OCI-M1 (cell line): ENCODE measurements around the gene C1orf232.

Experiments used
- DNase-seq: peaks from one replicate; lab custom pipeline; 2025; lab: John Stamatoyannopoulos, UW

C1orf232 gene

GRCh38 chr1:26124418-26125331 is 44.1 kb downstream of the C1orf232 start:
- peak; percentile 70 for DNase-seq

- peak; percentile 91 for DNase-seq
These were observed 45.5 kb downstream of the C1orf232 start for GRCh38 chr1:26122988-26123973.

- DNase-seq: peak; percentile 75
These were observed 46.6 kb downstream of the C1orf232 start for GRCh38 chr1:26121854-26122773.

GRCh38 chr1:26119892-26120608 is 48.7 kb downstream of the C1orf232 start:
- DNase-seq: peak; percentile 25

DNA sequence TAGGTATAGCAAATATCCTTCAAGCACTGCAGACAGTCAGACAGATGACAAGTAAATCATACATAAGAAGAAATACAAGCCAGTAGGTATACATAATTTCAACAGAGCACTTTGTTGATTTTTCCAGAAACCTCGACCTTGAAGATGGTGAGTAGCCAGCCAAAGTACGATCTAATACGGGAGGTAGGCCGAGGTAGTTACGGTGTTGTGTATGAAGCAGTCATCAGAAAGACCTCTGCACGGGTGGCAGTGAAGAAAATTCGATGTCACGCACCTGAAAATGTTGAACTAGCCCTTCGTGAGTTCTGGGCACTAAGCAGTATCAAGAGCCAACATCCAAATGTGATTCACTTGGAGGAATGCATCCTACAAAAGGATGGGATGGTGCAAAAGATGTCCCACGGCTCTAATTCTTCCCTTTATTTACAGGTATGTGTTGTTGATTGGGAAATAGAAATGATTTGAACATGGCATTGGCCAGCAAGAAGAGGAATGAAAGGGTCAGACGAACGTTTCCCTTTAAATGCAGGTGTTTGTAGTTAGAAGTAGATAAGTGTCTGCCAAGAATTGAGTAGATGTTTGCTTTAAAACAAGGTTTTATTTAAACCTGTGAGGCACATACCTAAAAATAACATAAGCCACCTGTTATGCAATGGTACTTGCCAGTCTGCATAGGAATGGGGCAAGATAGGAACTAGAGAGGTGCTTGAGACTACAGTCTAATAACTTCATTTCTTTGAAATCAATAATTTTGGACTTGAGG is 54.4 kb downstream of the C1orf232 start:
- DNase-seq: no peak
